Fibroblast of skin of left biceps (primary cell): ENCODE measurements around the gene ZDHHC20.

Experiments used
- DNase-seq, 2 experiments: peaks; one replicate each; pipeline ENCODE4 v3.0.0-alpha.2; 2013; ENCODE audit warnings: low read depth in 2 of 2

The ZDHHC20 gene

DNA sequence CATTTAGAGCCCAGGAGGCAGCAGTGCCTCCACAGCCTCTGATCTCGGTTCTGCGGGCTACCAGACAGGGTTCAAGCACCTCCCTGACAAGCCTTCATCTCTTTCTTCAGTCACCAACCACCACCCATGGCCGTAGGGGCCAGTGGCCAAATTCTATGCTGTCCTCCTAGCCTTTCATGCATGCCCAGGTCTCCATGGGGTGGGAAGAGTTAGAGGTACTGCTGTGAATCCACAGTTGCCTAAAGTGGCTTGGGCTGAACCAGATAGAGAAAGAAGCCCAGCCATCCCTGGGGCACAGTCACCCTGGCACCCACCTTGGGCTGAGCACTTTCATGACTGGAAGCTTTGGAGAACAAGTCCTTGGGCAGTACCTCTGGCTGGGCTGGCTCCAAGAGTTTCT is 97.4 kb downstream of the ZDHHC20 start:
- DNase-seq: no peak

DNA sequence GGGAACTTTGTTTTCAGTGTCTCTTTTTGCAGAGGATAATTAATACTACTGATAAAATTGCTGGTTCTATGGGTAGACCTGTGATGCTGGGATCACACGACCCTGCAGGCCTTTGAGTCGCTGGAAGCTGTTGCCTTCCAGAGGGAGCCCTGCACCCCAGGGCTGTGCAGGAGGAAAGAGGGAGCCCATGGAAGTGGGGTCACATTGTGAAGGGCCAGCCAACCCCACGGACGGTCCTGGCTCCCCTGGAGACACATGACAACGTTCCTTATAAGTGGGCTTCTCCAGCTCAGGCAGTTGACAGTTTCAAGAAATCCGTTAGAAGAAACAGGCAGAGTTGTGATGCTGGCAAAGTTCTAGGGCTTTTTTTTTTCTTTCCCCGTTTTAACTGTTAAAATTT is 98.0 kb downstream of the ZDHHC20 start:
- no peak for DNase-seq

DNA sequence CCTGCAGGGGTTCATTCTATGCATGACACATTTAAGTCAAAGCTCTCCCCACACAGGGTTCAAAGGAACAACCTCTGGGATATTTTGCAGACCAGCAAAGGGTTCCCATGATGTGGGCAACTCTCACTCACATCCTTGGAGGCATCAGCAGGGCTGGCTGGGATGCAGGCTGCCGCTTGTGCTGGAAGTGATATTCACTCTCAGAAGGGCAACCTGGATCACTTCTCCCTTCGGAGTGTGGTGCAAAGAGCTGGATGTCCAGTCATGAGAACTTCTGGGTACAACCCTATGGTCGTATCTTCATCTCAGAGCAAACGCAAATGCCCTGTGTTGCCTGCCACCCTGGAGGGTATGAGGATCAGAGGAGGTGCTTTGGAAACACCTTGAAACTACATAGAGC is 98.6 kb downstream of the ZDHHC20 start:
- no peak for DNase-seq

DNA sequence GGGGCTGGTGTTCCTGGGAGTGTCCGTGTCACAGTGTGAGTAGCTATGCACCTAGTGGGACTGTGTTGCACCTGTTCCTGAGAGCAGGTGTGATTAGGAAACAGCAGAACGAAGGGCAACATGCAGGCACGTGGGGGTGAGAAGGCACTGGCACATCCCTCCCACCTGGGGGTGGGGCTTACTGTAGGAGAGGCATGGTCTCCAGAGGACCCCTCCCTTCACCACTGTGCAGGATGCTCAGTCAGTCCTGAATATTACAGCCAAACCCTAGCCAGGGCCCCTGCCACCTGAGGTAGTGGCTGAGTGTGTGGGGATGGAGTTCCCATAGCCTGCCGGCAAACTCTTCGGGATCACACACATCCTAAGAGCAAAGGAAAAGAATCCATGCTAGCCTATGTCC is 99.2 kb downstream of the ZDHHC20 start:
- no peak for DNase-seq

DNA sequence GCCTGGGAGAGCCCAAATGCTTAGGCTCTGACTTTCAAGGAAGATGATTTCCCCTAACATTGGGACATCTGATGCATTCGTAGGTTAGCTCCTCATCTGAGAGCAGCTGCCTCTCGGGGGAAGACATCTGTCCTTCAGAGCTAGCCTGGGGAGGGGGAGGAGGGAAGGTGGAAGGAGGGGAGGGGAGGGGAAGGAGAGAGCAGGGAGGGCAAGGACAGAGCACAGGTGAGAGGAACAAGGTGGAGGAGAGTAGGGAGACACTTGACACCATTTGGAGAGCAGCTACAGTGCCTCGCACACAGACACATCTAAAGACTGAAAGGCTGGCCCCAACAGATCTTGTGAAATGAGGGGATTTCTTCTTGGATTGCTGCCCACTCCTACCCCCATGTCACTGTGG is 103.8 kb downstream of the ZDHHC20 start:
- no peak for DNase-seq

DNA sequence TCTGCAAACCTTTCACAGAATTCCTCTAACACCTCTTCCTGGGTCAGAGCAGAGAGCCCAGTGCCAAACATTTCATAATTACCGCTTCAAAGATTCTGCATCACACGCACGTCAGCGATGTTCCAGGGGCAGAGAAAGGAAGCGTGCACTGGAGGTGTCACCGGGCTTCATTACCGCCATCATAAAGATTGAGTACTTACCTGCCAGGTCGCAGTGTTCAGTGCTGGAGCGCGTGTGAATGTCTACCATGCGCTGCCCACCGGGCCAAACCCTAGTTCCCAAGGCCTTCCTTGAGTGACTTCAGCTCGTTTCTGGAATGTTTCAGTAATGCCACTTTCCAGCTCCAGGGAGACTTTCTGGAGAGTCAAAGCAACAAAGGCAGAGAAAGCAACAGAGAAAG is 104.4 kb downstream of the ZDHHC20 start:
- no peak for DNase-seq

DNA sequence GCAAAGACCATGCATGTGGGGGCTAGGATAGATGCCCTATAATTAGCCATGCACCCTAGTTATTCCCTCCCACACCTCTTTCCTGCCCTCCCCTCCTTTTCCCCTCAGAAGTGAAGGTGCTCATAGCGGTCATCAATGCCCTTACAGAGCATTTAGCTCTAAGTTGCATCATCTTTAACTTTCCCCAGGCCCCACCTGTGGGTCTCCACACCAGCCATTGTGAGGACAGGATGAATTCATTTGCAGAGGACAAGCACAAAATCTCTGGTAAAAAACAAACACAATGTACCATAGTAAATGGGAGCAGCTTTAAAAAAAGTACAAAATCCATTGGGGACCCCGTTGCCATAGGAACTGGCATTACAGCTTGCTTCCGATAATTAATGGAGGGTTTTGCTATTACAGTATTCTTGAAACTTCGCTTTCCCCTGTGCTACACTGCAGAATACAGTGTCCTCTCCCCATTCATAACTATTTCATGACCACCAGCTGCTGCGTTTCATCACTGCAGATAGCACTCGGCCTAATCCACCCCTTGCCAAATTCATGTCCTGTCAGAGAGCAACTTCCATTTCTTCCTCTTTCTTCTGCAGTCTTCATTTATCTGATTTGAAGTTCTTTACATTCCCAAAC is 110.5 kb downstream of the ZDHHC20 start:
- no peak for DNase-seq

DNA sequence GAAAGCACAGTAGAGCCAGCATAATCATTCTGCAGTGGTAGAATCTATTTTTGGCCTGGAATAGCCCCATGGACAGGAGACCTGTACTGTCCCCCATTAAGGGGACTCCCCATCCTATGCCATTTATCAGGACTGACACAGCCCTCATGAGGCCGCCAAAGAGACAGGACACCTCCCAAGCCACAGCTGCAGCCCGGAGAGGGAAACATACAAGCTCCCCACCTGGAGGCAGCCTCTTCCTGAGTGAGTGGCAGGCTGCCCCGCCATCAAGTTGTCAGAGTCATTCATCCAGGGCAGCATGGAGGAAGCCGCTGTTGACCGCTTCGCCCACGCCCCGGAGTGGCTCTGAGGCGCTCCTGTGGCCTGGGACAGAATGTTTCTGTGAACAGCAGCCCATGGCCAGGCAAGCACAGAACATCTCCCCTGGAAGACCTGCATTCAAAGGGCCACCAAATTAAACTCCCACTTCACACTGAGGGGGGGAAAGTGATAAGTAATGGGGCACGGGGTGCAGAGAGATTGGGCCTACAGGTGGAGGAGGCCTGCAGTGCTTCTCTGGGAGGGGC is 111.3 kb downstream of the ZDHHC20 start:
- DNase-seq: no peak

DNA sequence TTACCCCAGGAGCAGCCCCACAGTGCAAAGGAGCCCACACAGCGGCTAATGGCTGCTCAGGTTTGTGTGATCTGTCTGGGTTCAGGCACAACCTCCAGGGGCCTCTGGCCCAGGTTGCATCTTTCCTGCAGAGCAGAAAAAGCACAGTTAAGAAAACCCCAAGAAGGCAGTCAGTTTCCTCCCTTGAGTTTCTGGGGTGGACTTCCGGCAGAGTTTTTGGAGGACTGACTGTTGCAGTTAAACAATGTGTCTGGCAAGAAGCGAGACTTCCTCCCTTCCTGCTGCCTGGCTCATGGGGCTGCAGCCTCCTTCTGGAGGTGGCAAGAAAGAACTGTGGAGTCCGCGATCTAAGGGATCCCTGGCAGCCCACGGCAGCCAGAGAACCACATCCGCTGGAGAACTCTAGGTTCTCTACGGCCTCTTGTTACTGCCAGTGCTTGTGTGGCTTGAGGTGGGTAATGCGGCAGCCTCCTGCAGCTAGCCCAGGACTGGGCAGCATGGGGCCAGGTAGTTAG is 114.4 kb downstream of the ZDHHC20 start:
- DNase-seq: no peak

DNA sequence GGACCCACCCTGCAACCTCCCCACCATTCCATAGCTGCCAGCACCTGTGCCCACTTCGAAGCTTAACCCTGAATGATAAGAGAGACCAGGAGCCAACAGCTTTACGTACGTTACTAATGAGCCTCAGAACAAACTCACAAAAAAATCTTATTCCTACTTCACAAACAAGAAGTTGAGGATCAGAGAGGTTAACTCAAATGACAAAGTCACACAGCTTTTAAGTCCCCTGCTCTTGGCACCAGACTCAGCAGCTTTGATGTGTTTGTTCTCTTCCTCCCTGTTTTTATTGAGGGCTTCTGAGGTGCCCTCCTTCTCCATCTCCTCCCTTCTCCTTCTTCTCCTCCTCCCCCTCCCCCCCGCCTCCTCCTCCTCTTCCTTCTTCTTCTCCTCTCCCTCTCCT is 115.4 kb downstream of the ZDHHC20 start:
- no peak for DNase-seq

DNA sequence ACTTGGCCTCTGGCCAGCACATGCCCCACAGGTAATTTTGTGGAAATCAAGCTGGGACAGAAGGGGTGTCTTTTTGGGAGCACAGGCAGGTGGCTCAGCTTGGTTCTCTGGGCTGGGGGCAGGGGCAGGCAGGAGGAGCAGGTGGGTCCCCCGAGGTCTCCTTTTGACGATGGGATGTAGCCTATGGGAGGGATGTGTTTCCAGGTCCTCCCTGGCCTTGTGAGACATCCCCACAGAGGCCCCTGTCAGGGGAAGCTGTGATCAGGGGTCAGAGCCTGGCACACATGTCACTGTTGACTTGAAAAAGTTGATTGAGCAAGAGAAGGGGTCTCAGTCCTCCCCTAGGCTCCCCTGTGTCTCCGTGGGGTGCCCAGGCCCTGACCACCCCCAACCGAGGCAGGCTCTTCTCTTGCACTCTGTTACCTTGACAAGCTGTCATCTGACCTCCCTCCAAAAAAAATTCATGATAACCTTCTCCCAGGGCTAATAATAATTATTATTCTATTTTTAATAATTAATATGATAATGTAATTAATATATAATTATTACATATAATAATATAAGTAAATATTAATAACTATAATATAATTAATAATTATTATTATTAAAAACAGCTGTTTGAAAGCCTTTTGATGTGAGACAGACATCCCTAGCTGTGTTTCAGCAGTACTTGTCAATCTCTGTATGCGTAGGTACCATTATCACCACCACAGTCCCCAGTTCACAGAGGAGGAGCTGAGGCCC is 116.2 kb downstream of the ZDHHC20 start:
- DNase-seq: no peak

DNA sequence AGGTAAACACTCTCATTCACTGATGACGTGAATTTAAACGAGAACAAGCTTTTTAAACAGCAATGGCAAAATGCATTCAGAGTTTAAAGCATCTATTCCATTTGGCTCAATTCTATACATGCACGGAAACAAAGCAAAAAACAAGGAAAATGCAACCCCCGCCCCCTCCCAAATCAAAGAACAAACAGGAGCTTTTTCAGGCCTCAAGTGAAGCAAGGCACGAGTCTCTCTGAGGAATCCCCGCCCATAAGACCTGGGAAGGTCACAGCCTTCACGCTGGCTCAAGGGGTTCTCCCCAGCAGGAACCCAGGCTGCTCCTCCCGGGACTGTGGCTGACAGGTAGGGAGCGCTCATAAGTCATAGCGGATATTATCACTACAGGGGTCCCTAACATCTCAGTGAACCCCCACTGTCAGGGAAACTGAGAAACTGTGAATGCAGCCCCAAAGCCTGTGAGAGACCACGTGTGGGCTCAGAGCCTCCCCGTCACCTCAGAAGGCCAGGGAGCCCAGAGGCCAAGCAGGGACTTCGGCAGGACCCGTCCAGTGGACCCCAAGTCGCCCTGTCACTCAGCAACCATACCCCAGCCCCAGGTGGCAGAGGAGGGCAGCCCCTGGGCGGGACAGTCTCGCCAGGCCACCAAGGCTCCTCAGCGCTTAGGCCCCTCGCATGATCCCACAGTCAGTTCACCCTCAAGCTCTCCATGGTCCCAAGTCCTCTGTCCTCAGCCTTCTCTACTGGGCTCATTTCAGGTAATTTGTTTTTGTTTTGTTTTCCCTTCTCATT is 117.3 kb downstream of the ZDHHC20 start:
- DNase-seq: no peak

DNA sequence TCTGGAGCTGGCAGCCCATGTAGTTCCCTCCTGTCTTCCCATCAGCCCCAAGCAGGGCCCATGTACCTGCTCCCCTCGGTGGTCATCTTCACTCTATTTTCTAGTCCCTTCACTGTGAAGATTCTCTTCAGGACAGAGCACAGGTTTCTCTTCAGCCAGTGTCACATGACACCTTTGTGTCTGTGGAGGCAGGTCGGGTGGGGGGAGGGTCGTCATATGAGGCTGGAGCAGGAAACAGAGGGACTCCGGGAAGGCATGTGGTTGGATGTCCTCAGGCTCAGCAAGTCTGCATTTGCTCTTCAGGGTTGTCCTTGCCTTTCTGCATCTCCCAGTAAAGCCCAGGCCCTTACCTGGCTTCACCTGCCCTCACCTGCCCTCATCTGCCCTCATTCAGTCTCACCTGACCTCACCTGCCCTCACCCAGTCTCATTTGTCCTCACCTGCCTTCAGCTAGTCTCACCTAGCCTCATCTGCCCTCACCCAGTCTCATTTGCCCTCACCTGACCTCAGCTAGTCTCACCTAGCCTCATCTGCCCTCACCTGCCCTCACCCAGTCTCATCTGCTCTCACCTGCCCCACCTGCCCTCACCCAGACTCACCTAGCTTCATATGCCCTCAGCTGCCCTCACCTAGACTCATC is 120.3 kb downstream of the ZDHHC20 start:
- DNase-seq: no peak

DNA sequence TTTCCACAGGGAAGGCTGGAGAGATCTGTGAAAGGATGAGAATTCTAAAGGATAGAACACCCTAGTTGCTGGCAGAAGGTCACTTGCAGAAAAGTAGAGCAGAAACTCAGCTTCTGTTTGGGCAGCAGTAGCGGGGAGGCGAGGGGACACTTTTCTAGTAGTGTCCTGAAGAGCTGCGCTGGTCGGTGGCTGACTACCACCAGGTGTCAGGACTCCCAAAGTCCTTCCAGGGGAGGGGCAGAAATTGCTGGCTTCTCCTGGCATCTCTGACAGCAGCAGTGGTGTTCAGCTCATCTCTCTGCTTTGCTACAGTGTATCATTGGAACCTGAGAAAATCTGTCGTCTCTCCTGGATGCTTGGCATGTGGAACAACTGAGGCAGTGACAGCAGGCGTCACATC is 120.9 kb downstream of the ZDHHC20 start:
- no peak for DNase-seq

DNA sequence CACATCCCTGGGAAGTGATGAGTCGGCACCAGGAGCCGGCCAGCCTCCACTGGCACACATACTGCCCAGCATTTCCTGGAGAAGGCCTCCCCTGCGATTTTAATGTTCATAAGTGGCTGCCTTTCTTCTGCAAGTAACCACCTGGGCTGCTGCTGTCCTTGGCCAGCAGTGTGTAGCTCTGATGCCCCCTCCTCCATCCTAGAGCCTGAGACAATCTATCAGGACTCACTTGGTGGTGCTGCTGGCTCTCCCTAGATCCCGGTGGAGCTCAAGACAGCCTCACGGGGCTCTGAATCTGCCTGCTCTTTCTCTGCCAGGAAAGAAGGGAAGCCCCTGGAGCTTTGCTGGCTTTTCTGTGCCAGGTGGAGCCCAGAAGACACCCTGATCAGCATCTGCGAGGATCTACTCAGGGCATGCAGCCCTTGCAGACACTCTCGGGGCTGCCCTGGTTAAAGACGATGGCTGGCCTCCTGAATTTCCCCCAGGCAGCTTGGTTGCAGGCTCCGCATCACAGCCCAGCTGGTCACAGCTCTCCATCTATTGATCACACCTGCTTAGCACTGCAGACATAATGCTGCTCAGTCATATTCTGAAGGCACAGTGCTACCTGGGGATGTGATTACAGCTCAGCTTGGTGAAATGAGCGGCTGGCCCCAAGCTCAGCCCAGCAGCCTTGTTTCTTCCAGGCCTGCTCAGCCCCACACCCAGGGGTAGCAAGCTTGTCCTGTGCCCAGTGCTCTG is 122.3 kb downstream of the ZDHHC20 start:
- DNase-seq: no peak

DNA sequence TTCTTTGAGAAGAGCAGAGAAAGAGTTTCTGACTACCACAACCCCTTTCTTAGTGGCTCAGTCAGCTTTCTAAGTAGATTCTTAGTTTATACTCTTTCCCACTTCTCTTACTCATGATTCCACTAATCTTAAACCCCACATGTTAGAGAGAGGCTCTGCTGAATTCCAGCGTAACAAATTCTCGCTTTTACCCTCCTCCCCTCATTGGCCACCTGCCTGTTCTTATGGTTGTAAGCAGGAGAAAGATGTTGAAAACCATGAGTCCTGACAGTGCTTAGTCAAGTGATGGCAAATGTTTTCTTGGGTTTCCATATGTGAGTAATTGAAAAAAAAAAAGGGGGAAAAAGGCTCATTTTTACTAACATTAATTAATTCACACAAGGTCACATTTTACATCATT is 125.9 kb downstream of the ZDHHC20 start:
- DNase-seq: no peak

DNA sequence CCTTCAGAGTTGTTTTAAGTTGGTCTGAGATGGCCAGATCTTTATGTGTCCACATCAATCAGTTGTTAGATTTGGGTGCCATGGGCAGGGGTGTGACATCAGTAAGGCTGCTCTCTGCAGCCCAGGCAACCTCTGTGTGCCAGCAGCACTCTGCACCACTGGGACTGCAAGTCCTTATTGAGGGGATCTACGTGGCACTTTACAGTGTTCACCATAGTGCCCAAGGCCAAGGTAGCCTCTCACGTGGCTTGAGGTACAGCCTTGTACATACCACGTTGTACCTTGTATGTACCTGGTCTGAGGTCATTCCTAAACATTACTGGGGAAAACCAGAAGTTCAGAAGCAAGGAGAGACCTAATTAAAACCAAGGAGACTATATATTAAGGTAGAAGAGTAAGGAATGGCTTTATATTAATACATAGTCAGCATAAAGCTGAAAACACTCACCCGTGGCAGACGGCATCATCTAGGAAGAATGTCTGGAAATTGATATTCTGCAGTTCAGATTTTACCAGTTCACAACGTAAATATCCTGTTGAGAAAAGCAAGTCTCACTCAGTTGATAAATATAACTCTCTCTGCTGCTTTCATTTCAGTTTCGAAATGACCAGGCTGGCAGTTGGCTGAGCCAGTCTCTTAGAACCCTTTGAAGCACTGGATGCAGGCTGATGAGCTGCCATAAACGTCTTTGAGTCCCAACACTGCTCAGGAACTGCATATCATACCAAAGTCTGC is 128.8 kb downstream of the ZDHHC20 start:
- DNase-seq: no peak

DNA sequence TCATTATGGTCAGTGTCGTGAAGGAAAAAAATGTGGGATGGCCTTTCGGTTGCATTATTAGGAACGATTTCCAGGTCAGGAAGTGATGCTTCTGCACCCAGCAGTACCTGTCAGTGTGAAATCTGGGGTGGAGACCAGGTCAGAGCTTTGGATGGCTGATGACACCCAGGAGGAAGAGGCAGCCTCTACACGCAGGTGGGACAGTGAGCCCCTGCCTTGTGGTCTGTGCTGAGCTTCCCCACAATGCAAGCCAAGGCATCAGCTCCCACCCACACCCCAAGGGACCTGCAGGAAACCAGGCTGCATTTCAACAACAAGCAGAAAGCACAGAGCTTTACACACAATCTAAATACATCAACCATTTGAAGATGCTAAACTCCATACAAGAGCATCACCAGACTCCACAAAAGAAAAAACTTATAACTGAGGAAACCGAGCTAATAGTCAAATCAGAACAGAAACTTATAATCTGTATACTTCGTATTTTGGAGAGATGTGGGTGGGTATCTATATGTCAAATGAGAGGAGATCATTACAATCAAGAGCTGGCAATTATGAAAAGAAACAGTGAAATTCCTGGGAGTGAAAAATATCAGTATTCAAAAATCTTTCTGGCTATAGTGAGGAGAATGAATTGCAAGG is 130.1 kb downstream of the ZDHHC20 start:
- no peak for DNase-seq

DNA sequence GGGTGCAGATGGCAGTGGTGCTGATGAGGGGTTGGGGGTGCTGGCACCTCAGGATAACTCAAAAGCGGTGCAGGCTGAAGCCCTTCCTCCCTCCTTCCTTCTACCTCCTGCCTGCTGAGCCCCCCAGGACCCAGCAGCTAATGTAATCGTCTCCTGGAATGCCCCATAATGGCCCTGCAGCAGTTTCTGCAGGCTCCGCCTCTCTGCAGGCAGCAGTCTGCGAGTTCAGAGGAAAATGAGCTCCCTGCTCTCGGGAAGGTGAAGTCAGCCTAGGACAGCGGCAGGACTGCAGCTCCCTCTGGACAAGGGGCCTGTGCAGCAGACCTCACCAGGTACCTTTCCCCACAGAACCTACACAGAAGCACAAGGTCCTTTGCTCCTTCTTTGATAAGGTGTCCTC is 130.9 kb downstream of the ZDHHC20 start:
- no peak for DNase-seq
